SH-SY5Y (cell line): Measurements from ENCODE around the gene GPR55.

Experiments used
- GATA2 ChIP-seq: IDR thresholded peaks from 2 replicates; pipeline ENCODE4 v1.6.1; 2011; ENCODE audit warnings: mild to moderate bottlenecking, low read depth, low read length
- GATA3 ChIP-seq: IDR thresholded peaks from 2 replicates; pipeline ENCODE4 v1.6.1; 2011; ENCODE audit warnings: low read depth, mild to moderate bottlenecking, low read length, moderate library complexity

DNA sequence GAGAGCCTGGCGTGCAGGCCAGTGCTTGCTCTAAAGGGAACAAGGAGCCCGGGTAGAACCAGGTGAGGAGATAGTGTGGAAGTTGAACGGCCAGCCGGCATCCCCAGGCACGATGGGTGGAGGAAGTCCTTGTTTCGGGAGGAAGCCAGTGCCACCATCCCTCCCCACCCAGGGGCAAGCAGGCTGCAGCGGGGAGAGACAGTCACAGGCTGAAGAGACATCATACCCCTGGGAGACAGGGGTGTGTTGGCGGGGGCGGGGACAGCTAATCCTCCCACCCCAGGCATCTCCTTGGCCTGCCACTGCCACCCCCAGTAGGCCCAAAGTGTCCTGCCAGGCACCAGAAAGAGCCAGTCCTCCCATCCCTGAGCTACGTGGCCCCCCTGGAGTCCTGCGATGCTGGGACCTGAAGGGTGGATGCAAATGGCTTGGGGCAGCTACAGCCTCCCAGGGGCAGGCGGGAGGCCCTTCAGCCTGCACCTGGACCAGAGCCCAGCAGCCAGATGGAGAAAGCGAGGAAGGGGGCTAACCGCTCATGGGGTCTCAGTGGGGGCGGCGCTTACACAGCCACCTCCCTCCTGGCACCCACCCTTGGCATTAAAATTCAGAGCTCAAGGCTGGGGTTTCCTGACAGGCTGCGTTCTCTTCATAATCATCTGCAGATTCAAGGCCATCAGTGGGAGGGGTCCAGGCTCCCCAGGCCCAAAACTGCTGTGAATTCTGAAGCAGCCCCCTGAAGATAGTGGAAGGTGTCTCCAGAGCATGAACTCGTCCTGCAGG, 14.8 kb upstream of the GPR55 start:
- TF ChIP-seq GATA3 (no peak), GATA2 (no peak)
